Liver (tissue), 3 donors: ENCODE results near the gene PCDHGB5.

Source experiments
- EGR1 ChIP-seq, 2 donors: IDR thresholded peaks; 2 replicates each; pipeline ENCODE4 v1.6.1; 2016 to 2018; ENCODE audit warnings: antibody characterized with exemption in 2 of 2, low read depth in 2 of 2
- FOXA1 ChIP-seq: IDR thresholded peaks from 2 replicates; pipeline ENCODE4 v1.6.1; 2016; ENCODE audit warnings: antibody characterized with exemption
- GABPA ChIP-seq, 2 donors: IDR thresholded peaks in 1 of 2; conservative IDR thresholded peaks in 1 of 2; 2 replicates each; pipeline ENCODE4 v1.6.1; 2016; ENCODE audit warnings: antibody characterized with exemption in 2 of 2, mild to moderate bottlenecking in 1 of 2, moderate library complexity in 1 of 2
- NR2F2 ChIP-seq: IDR thresholded peaks from 2 replicates; pipeline ENCODE4 v1.6.1; 2016; ENCODE audit warnings: antibody characterized with exemption
- RAD21 ChIP-seq, 2 donors: IDR thresholded peaks; 2 replicates each; pipeline ENCODE4 v1.6.1; 2016; ENCODE audit warnings: antibody characterized with exemption in 2 of 2, mild to moderate bottlenecking in 2 of 2
- SP1 ChIP-seq: IDR thresholded peaks from 2 replicates; pipeline ENCODE4 v1.6.1; 2018; ENCODE audit warnings: antibody characterized with exemption, mild to moderate bottlenecking
- TAF1 ChIP-seq: conservative IDR thresholded peaks from 2 replicates; pipeline ENCODE4 v1.6.1; 2016; ENCODE audit warnings: antibody characterized with exemption, mild to moderate bottlenecking
- YY1 ChIP-seq: IDR thresholded peaks from 2 replicates; pipeline ENCODE4 v1.6.1; 2016; ENCODE audit warnings: antibody characterized with exemption, mild to moderate bottlenecking
- TF ChIP-seq, protein P1 (sequence below): fragments of 150-350 bp; IDR thresholded peaks from 2 replicates; pipeline ENCODE4 v1.5.1; 2017; ENCODE audit warnings: improper control_type of control experiment, low read depth, low read length; ENCODE audit not compliant: missing input control
- TF ChIP-seq, protein P2 (sequence below): IDR thresholded peaks from 2 replicates; pipeline ENCODE4 v1.6.1; 2016; ENCODE audit warnings: antibody characterized with exemption
- TF ChIP-seq, protein P3 (sequence below): IDR thresholded peaks from 2 replicates; pipeline ENCODE4 v1.6.1; 2016; ENCODE audit warnings: antibody characterized with exemption, mild to moderate bottlenecking
- donor health status: healthy.
- donor health status: healthy.

DNA sequence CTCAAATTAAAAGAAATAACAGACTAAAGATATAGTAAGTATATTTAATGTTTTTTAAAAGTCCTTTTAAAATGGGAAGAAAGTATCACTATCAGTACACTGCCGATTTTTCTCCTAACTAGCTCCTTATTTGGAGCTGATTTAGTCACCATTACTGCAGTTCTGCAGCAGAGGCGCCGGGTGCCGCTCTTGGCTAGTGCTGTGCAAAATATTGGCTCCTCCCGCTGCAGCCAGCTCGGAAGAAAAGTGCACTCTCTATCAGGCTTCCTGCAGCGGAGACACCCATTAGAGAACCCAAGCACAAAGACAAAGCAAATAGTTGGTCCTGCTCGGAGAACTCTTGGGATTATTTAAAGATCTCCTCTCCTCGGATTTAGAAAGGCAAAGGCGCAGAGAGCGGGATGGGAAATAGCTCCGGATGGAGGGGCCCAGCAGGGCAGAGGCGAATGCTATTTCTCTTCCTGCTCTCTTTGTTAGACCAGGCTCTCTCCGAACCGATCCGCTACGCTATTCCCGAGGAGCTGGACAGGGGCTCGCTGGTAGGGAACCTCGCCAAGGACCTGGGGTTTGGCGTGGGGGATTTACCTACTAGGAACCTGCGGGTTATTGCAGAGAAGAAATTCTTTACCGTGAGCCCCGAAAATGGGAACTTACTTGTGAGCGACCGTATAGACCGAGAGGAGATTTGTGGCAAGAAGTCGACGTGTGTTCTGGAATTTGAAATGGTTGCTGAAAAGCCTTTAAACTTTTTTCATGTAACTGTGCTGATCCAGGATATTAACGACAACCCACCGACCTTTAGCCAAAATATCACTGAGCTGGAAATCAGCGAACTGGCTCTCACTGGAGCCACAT is 27.5 kb upstream of the PCDHGB5 start, which contains the start of gene PCDHGB3:
- TF ChIP-seq RAD21 (IDR thresholded peaks at IDR 0.05) (peak; percentile 50 to 60), YY1 (no peak), SP1 (no peak), EGR1 (IDR thresholded peaks at IDR 0.05; ENCODE audit: low read depth in 2 of 2) (no peak), TAF1 (no peak), FOXA1 (no peak), NR2F2 (no peak), GABPA (IDR thresholded peaks at IDR 0.05 in 1 of 2, conservative IDR thresholded peaks at IDR 0.05 in 1 of 2) (no peak)
- TF ChIP-seq, protein P1, sequence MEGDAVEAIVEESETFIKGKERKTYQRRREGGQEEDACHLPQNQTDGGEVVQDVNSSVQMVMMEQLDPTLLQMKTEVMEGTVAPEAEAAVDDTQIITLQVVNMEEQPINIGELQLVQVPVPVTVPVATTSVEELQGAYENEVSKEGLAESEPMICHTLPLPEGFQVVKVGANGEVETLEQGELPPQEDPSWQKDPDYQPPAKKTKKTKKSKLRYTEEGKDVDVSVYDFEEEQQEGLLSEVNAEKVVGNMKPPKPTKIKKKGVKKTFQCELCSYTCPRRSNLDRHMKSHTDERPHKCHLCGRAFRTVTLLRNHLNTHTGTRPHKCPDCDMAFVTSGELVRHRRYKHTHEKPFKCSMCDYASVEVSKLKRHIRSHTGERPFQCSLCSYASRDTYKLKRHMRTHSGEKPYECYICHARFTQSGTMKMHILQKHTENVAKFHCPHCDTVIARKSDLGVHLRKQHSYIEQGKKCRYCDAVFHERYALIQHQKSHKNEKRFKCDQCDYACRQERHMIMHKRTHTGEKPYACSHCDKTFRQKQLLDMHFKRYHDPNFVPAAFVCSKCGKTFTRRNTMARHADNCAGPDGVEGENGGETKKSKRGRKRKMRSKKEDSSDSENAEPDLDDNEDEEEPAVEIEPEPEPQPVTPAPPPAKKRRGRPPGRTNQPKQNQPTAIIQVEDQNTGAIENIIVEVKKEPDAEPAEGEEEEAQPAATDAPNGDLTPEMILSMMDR, result peak; percentile 16
- TF ChIP-seq, protein P2, sequence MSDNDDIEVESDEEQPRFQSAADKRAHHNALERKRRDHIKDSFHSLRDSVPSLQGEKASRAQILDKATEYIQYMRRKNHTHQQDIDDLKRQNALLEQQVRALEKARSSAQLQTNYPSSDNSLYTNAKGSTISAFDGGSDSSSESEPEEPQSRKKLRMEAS, result no peak
- TF ChIP-seq, protein P3, sequence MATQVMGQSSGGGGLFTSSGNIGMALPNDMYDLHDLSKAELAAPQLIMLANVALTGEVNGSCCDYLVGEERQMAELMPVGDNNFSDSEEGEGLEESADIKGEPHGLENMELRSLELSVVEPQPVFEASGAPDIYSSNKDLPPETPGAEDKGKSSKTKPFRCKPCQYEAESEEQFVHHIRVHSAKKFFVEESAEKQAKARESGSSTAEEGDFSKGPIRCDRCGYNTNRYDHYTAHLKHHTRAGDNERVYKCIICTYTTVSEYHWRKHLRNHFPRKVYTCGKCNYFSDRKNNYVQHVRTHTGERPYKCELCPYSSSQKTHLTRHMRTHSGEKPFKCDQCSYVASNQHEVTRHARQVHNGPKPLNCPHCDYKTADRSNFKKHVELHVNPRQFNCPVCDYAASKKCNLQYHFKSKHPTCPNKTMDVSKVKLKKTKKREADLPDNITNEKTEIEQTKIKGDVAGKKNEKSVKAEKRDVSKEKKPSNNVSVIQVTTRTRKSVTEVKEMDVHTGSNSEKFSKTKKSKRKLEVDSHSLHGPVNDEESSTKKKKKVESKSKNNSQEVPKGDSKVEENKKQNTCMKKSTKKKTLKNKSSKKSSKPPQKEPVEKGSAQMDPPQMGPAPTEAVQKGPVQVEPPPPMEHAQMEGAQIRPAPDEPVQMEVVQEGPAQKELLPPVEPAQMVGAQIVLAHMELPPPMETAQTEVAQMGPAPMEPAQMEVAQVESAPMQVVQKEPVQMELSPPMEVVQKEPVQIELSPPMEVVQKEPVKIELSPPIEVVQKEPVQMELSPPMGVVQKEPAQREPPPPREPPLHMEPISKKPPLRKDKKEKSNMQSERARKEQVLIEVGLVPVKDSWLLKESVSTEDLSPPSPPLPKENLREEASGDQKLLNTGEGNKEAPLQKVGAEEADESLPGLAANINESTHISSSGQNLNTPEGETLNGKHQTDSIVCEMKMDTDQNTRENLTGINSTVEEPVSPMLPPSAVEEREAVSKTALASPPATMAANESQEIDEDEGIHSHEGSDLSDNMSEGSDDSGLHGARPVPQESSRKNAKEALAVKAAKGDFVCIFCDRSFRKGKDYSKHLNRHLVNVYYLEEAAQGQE, result no peak
